Measurements from ENCODE around the gene CLK1. TPM values are rescaled to one million over a fixed set of nuclear protein-coding genes. Genes with fewer than 3 reads are reported as not detected.

The CLK1 gene
- total RNA-seq, 2 donors from 2014 or later, result 54.9 to 62.8 TPM

GRCh38 chr2:200856806-200857205, 7.7 kb downstream of the CLK1 start:
- peaks cover 87% of the 10 kb centered on the region for H3K36me3 Mint-ChIP-seq (ENCODE audit: low read depth)
- no peak overlapping the region for H3K27ac Mint-ChIP-seq
- Histone ChIP-seq H3K4me3 (ENCODE audit: low read length) (no peak overlapping the region), H3K27me3 (ENCODE audit: control insufficient read depth, insufficient read depth, low read length, poor library complexity, severe bottlenecking) (no peaks in the 10 kb centered on the region), H3K36me3 (ENCODE audit: control insufficient read depth, insufficient read depth, low read length) (peaks cover 100% of the 10 kb centered on the region), H3K9me3 (ENCODE audit: control insufficient read depth, low read length) (no peaks in the 10 kb centered on the region), H3K27ac (ENCODE audit: low read depth, low read length) (no peak overlapping the region), H3K4me1 (ENCODE audit: control insufficient read depth, insufficient read depth, low read length) (no peaks in the 10 kb centered on the region), H3K9ac (ENCODE audit: extremely low read depth, low read length, poor library complexity, severe bottlenecking) (no peak overlapping the region)
- no peak for TF ChIP-seq CTCF (conservative IDR thresholded peaks at IDR 0.05)
- WGBS, 2 experiments (ENCODE audit: insufficient coverage in 1 of 2, insufficient read length in 1 of 2), result 97 to 100% methylated on average over 1 to 8 of the region's 8 CpGs
- no peaks in the 10 kb centered on the region for H3K27me3 Mint-ChIP-seq (ENCODE audit: insufficient read depth)
- no peak overlapping the region for H3K4me3 Mint-ChIP-seq
- no peaks in the 10 kb centered on the region for H3K9me3 Mint-ChIP-seq
- H3K4me1 Mint-ChIP-seq, result peaks cover 7% of the 10 kb centered on the region
- no peak for DNase-seq

- Mint-ChIP-seq H3K36me3 (ENCODE audit: low read depth) (peaks cover 58% of the 10 kb centered on the region), H3K27me3 (ENCODE audit: insufficient read depth) (no peaks in the 10 kb centered on the region), H3K4me1 (no peaks in the 10 kb centered on the region), H3K9me3 (no peaks in the 10 kb centered on the region), H3K4me3 (no peak overlapping the region), H3K27ac (peak overlapping the region; percentile 21)
- Histone ChIP-seq H3K27ac (ENCODE audit: low read depth, low read length) (no peak overlapping the region), H3K27me3 (ENCODE audit: control insufficient read depth, insufficient read depth, low read length, poor library complexity, severe bottlenecking) (no peaks in the 10 kb centered on the region), H3K36me3 (ENCODE audit: control insufficient read depth, insufficient read depth, low read length) (peaks cover 70% of the 10 kb centered on the region), H3K4me3 (ENCODE audit: low read length) (no peak overlapping the region), H3K9me3 (ENCODE audit: control insufficient read depth, low read length) (no peaks in the 10 kb centered on the region), H3K9ac (ENCODE audit: extremely low read depth, low read length, poor library complexity, severe bottlenecking) (no peak overlapping the region), H3K4me1 (ENCODE audit: control insufficient read depth, insufficient read depth, low read length) (no peaks in the 10 kb centered on the region)
- no peak for TF ChIP-seq CTCF (conservative IDR thresholded peaks at IDR 0.05)
- no peak for DNase-seq
- WGBS, 2 experiments (ENCODE audit: insufficient coverage in 1 of 2, insufficient read length in 1 of 2), result 100% methylated on average over 1 to 2 of the region's 2 CpGs
These were observed 11.9 kb downstream of the CLK1 start for GRCh38 chr2:200852605-200853004.

- H3K4me1 Mint-ChIP-seq, result no peaks in the 10 kb centered on the region
- peaks cover 60% of the 10 kb centered on the region for H3K36me3 ChIP-seq (ENCODE audit: control insufficient read depth, insufficient read depth, low read length)
- no peaks in the 10 kb centered on the region for H3K4me1 ChIP-seq (ENCODE audit: control insufficient read depth, insufficient read depth, low read length)
These were observed 12.8 kb downstream of the CLK1 start for GRCh38 chr2:200851398-200852248.

More at GRCh38 chr2:200851398-200852248, 12.8 kb downstream of the CLK1 start:
- Mint-ChIP-seq H3K27ac (no peak overlapping the region), H3K36me3 (ENCODE audit: low read depth) (peaks cover 48% of the 10 kb centered on the region), H3K27me3 (ENCODE audit: insufficient read depth) (no peaks in the 10 kb centered on the region), H3K9me3 (no peaks in the 10 kb centered on the region), H3K4me3 (no peak overlapping the region)
- no peak for TF ChIP-seq CTCF (conservative IDR thresholded peaks at IDR 0.05)
- 94 to 97% methylated on average over 4 to 6 of the region's 6 CpGs for WGBS, 2 experiments (ENCODE audit: insufficient coverage in 1 of 2, insufficient read length in 1 of 2)
- H3K9ac ChIP-seq (ENCODE audit: extremely low read depth, low read length, poor library complexity, severe bottlenecking), result no peak overlapping the region
- H3K27ac ChIP-seq (ENCODE audit: low read depth, low read length), result no peak overlapping the region
- H3K27me3 ChIP-seq (ENCODE audit: control insufficient read depth, insufficient read depth, low read length, poor library complexity, severe bottlenecking), result no peaks in the 10 kb centered on the region
- no peaks in the 10 kb centered on the region for H3K9me3 ChIP-seq (ENCODE audit: control insufficient read depth, low read length)
- H3K4me3 ChIP-seq (ENCODE audit: low read length), result no peak overlapping the region
- DNase-seq, result no peak

Measured in endodermal cell (in vitro differentiated cells).